ENCODE data around the gene ZAP70. TPM values are rescaled to one million over a fixed set of nuclear protein-coding genes. Genes with fewer than 3 reads are reported as not detected.

The ZAP70 gene
- total and polyA plus RNA-seq, 10 of the 15 experiments (the other 5 are each of a cell fraction or from before 2014, with no cell fraction given): 0.18 to 2.9 (median 1.2) TPM; not detected in 1

GRCh38 chr2:97714950-97715652 is 1.7 kb downstream of the ZAP70 start:
- FAIRE-seq (no peak), DNase-seq (ENCODE audit: low read depth, low spot score) (no peak), ATAC-seq (no peak)
- no peaks in the 10 kb centered on the region for H4K20me1 ChIP-seq (ENCODE audit: control insufficient read depth, insufficient read depth)
- BruUV-seq (replicated peaks): no TSS peak
- H3K27me3 ChIP-seq (replicated peaks in 1 of 2; ENCODE audit: control insufficient read depth in 2 of 2, insufficient read depth in 2 of 2, low read length in 1 of 2): no peaks in the 10 kb centered on the region
- intact Hi-C loops (cut with micrococcal nuclease; ENCODE audit: unreplicated experiment): no loop called here
- no peak overlapping the region for H3K9ac ChIP-seq (ENCODE audit: control insufficient read depth, insufficient read depth, low read length)
- H3K4me3 ChIP-seq: no peak overlapping the region
- H3K4me2 ChIP-seq (ENCODE audit: control insufficient read depth, insufficient read depth): no peak overlapping the region
- ChIA-PET SMC1A (ENCODE audit: uncharacterized antibody, unreplicated experiment) (no interaction called here), CTCF (interaction anchor here (0.8 kb wide), 1 partner anchor 15 kb away, joined by 4 read pairs; no protein-coding TSS in a partner anchor), RAD21 (ENCODE audit: unreplicated experiment) (no interaction called here), POLR2A (no interaction called here)
- no peaks in the 10 kb centered on the region for H3K9me3 ChIP-seq (replicated peaks; ENCODE audit: control insufficient read depth, insufficient read depth, low read length)
- no peak overlapping the region for H3K27ac ChIP-seq (ENCODE audit: control insufficient read depth, insufficient read depth)
- in situ Hi-C loops (cut with MboI): no loop called here
- no peak for TF ChIP-seq JUND (IDR thresholded peaks at IDR 0.05; ENCODE audit: low read depth, low read length)
- TF ChIP-seq ATF3 (IDR thresholded peaks at IDR 0.05; ENCODE audit: borderline replicate concordance, extremely low read depth, low read depth, low read length): no peak
- TF ChIP-seq, protein P1, sequence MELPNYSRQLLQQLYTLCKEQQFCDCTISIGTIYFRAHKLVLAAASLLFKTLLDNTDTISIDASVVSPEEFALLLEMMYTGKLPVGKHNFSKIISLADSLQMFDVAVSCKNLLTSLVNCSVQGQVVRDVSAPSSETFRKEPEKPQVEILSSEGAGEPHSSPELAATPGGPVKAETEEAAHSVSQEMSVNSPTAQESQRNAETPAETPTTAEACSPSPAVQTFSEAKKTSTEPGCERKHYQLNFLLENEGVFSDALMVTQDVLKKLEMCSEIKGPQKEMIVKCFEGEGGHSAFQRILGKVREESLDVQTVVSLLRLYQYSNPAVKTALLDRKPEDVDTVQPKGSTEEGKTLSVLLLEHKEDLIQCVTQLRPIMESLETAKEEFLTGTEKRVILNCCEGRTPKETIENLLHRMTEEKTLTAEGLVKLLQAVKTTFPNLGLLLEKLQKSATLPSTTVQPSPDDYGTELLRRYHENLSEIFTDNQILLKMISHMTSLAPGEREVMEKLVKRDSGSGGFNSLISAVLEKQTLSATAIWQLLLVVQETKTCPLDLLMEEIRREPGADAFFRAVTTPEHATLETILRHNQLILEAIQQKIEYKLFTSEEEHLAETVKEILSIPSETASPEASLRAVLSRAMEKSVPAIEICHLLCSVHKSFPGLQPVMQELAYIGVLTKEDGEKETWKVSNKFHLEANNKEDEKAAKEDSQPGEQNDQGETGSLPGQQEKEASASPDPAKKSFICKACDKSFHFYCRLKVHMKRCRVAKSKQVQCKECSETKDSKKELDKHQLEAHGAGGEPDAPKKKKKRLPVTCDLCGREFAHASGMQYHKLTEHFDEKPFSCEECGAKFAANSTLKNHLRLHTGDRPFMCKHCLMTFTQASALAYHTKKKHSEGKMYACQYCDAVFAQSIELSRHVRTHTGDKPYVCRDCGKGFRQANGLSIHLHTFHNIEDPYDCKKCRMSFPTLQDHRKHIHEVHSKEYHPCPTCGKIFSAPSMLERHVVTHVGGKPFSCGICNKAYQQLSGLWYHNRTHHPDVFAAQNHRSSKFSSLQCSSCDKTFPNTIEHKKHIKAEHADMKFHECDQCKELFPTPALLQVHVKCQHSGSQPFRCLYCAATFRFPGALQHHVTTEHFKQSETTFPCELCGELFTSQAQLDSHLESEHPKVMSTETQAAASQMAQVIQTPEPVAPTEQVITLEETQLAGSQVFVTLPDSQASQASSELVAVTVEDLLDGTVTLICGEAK (IDR thresholded peaks at IDR 0.05; ENCODE audit: borderline replicate concordance): no peak
- no peak for TF ChIP-seq STAT3 (IDR thresholded peaks at IDR 0.05; ENCODE audit: low read depth, low read length)
- peaks cover 12% of the 10 kb centered on the region; the same call in 1 of the 2 replicates for H3K4me1 ChIP-seq (ENCODE audit: control insufficient read depth, insufficient read depth, low read length)
- no peaks in the 10 kb centered on the region for H3K79me2 ChIP-seq (ENCODE audit: control insufficient read depth, insufficient read depth, low read length)
- 67% methylated on average over 13 of the region's 13 CpGs for WGBS (ENCODE audit: insufficient coverage, insufficient replicate concordance, low lambda C conversion rate, missing lambda C conversion rate)
- no peak overlapping the region for H2AFZ ChIP-seq (ENCODE audit: control insufficient read depth, low read depth, low read length)
- H3K36me3 ChIP-seq (ENCODE audit: control insufficient read depth in 2 of 2, insufficient read depth in 2 of 2, low read length in 1 of 2): no peaks in the 10 kb centered on the region
